CD4-positive, alpha-beta T cell (primary cell): ENCODE measurements around the gene BDKRB2. TPM values are rescaled to one million over a fixed set of nuclear protein-coding genes. Genes with fewer than 3 reads are reported as not detected.

Experiments
- ATAC-seq: fragments of 200-7000 bp; cut with Tn5 transposase; one replicate; pipeline ENCODE4 v1.10.0; 2022; ENCODE audit warnings: mild to moderate bottlenecking; ENCODE audit not compliant: poor library complexity
- CTCF ChIA-PET: fragments of 350-600 bp; sonication (Branson Sonifier 250); formaldehyde crosslinking; loops from one replicate; lab custom pipeline; 2021; ENCODE audit warnings: antibody characterized with exemption, inconsistent platforms; lab: Charles Lee
- POLR2A ChIA-PET: fragments of 350-600 bp; sonication (Branson Sonifier 250); formaldehyde crosslinking; loops from one replicate; lab custom pipeline; 2021; ENCODE audit warnings: antibody characterized with exemption, inconsistent platforms; lab: Charles Lee
- DNase-seq, 14 experiments: peaks; one replicate each; pipeline ENCODE4 v3.0.0-alpha.2; 2013 to 2020; ENCODE audit warnings: mixed read lengths in 2 of 14
- H3K27ac ChIP-seq, 2 donors: one replicate each; pipeline versions ENCODE4 v1.5.1 to v1.7.0; 2013; ENCODE audit warnings: low read length in 2 of 2, low read depth in 1 of 2, mild to moderate bottlenecking in 1 of 2
- H3K27me3 ChIP-seq, 2 experiments: 1 replicate in 1 of 2; 2 replicates in 1 of 2; pipeline versions ENCODE4 v1.6.1 to v1.7.0; 2013; ENCODE audit warnings: low read length in 2 of 2, control low read depth in 1 of 2, mild to moderate bottlenecking in 1 of 2, moderate library complexity in 1 of 2; ENCODE audit not compliant: insufficient read depth in 2 of 2, control insufficient read depth in 1 of 2
- H3K36me3 ChIP-seq: one replicate; pipeline ENCODE4 v1.6.1; 2013; ENCODE audit warnings: low read length, control low read depth; ENCODE audit not compliant: insufficient read depth
- H3K4me1 ChIP-seq: one replicate; pipeline ENCODE4 v1.6.1; 2013; ENCODE audit warnings: low read length, control low read depth; ENCODE audit not compliant: insufficient read depth
- H3K4me3 ChIP-seq: one replicate; pipeline ENCODE4 v1.5.1; 2013; ENCODE audit warnings: mild to moderate bottlenecking, low read length, moderate library complexity
- H3K9me3 ChIP-seq, 2 experiments: 1 replicate in 1 of 2; 2 replicates in 1 of 2; pipeline versions ENCODE4 v1.6.1 to v1.7.0; 2013; ENCODE audit warnings: low read length in 2 of 2, mild to moderate bottlenecking in 2 of 2, control low read depth in 1 of 2, moderate library complexity in 1 of 2; ENCODE audit not compliant: control insufficient read depth in 1 of 2, insufficient read depth in 1 of 2
- H3K27ac Mint-ChIP-seq: one replicate; pipeline ENCODE4 v1.8.0; 2020; ENCODE audit warnings: mixed read lengths
- H3K27me3 Mint-ChIP-seq: one replicate; pipeline ENCODE4 v1.8.0; 2021; ENCODE audit warnings: mixed read lengths
- H3K36me3 Mint-ChIP-seq: one replicate; pipeline ENCODE4 v1.8.0; 2021; ENCODE audit warnings: low read depth, mixed read lengths
- H3K4me1 Mint-ChIP-seq: one replicate; pipeline ENCODE4 v1.8.0; 2021; ENCODE audit warnings: low read depth, mixed read lengths
- H3K4me3 Mint-ChIP-seq: one replicate; pipeline ENCODE4 v1.8.0; 2020; ENCODE audit warnings: mild to moderate bottlenecking, mixed read lengths
- H3K9me3 Mint-ChIP-seq: one replicate; pipeline ENCODE4 v1.8.0; 2020; ENCODE audit warnings: mixed read lengths
- CTCF ChIP-seq: fragments of 200-600 bp; IDR thresholded peaks from one replicate; pipeline ENCODE4 v1.8.0; 2022; ENCODE audit warnings: antibody characterized with exemption, mild to moderate bottlenecking
- intact Hi-C, 2 experiments: fragments of 100-400 bp; cut with DNase I in 1 of 2; cut with micrococcal nuclease in 1 of 2; formaldehyde crosslinking; loops; one replicate each; pipeline versions ENCODE4 v1.15.1 to v1.9.0; 2023 to 2025; cut with DNase I, micrococcal nuclease
- total RNA-seq, 174 experiments: library from RNA in 2 of 174; stranded (reverse) in 2 of 174; gene quantifications; one replicate each; pipeline ENCODE4 v1.2.3 and lab custom pipeline; 2021 to 2026

BDKRB2 gene
- total RNA-seq, 2 experiments from 2014 or later: not detected

- peaks cover 19% of the 10 kb centered on the region for H3K27me3 Mint-ChIP-seq
- no peaks in the 10 kb centered on the region for H3K4me1 Mint-ChIP-seq
- Histone ChIP-seq H3K36me3 (no peaks in the 10 kb centered on the region), H3K9me3 (no peaks in the 10 kb centered on the region), H3K4me3 (no peak overlapping the region), H3K27ac (no peak overlapping the region), H3K27me3 (no peaks in the 10 kb centered on the region), H3K4me1 (no peaks in the 10 kb centered on the region)
- H3K9me3 Mint-ChIP-seq: no peaks in the 10 kb centered on the region
- TF ChIP-seq CTCF: no peak
- no peak overlapping the region for H3K27ac Mint-ChIP-seq
- H3K36me3 Mint-ChIP-seq: no peaks in the 10 kb centered on the region
- DNase-seq: no peak
- intact Hi-C loops: no loop called here
- POLR2A ChIA-PET: no interaction called here
- CTCF ChIA-PET: interaction anchor here (1.8 kb wide), 1 partner anchor 14 kb away, joined by 4 read pairs; no protein-coding TSS in a partner anchor
- ATAC-seq: no peak
- H3K4me3 Mint-ChIP-seq: no peak overlapping the region
These were observed 57.4 kb downstream of the BDKRB2 start for GRCh38 chr14:96261772-96262655.

GRCh38 chr14:96263347-96264199 is 58.9 kb downstream of the BDKRB2 start:
- Mint-ChIP-seq H3K36me3 (no peaks in the 10 kb centered on the region), H3K4me3 (no peak overlapping the region), H3K9me3 (no peaks in the 10 kb centered on the region), H3K4me1 (no peaks in the 10 kb centered on the region), H3K27ac (no peak overlapping the region), H3K27me3 (peaks cover 17% of the 10 kb centered on the region)
- ChIA-PET POLR2A (no interaction called here), CTCF (interaction anchor here (1.8 kb wide), 1 partner anchor 12 kb away, joined by 4 read pairs; no protein-coding TSS in a partner anchor)
- DNase-seq: no peak
- intact Hi-C loops: no loop called here
- Histone ChIP-seq H3K36me3 (no peaks in the 10 kb centered on the region), H3K27me3 (no peaks in the 10 kb centered on the region), H3K4me3 (no peak overlapping the region), H3K4me1 (no peaks in the 10 kb centered on the region), H3K27ac (no peak overlapping the region), H3K9me3 (no peaks in the 10 kb centered on the region)
- TF ChIP-seq CTCF: no peak
- ATAC-seq: no peak

- Mint-ChIP-seq H3K36me3 (no peaks in the 10 kb centered on the region), H3K9me3 (no peaks in the 10 kb centered on the region), H3K4me3 (no peak overlapping the region), H3K27ac (no peak overlapping the region), H3K27me3 (peaks cover 17% of the 10 kb centered on the region), H3K4me1 (no peaks in the 10 kb centered on the region)
- CTCF ChIA-PET: no interaction called here
- H3K36me3 ChIP-seq: no peaks in the 10 kb centered on the region
- POLR2A ChIA-PET: no interaction called here
- no peaks in the 10 kb centered on the region for H3K4me1 ChIP-seq
- no peak overlapping the region for H3K27ac ChIP-seq
- H3K27me3 ChIP-seq: no peaks in the 10 kb centered on the region
- no peaks in the 10 kb centered on the region for H3K9me3 ChIP-seq
- H3K4me3 ChIP-seq: no peak overlapping the region
- ATAC-seq (no peak), DNase-seq (no peak)
- TF ChIP-seq CTCF: no peak
- intact Hi-C loops: no loop called here
These were observed 59.5 kb downstream of the BDKRB2 start for GRCh38 chr14:96264200-96264553.
